Keratinocyte (primary cell): ENCODE measurements around the gene MTSS2. TPM values are rescaled to one million over a fixed set of nuclear protein-coding genes. Genes with fewer than 3 reads are reported as not detected.

ENCODE experiments used
- DNase-seq: peaks from one replicate; pipeline ENCODE4 v3.0.0-alpha.2; 2011; ENCODE audit warnings: low read depth, missing footprints, low spot score
- FAIRE-seq: peaks from 2 replicates; lab custom pipeline; 2011; peaks lifted over from hg19 to GRCh38; lab: Jason Lieb, UNC
- H2AFZ ChIP-seq: 2 replicates; pipeline ENCODE4 v1.6.0; 2012; ENCODE audit warnings: low read length, control low read depth, inconsistent platforms; ENCODE audit not compliant: control insufficient read depth
- H3K27ac ChIP-seq: 2 replicates; pipeline ENCODE4 v1.5.1; 2011; ENCODE audit warnings: low read length; ENCODE audit not compliant: control insufficient read depth, insufficient read depth
- H3K27me3 ChIP-seq: 3 replicates; pipeline ENCODE4 v1.6.0; 2011; ENCODE audit warnings: low read length; ENCODE audit not compliant: control insufficient read depth, insufficient read depth; ENCODE audit errors: extremely low read depth
- H3K36me3 ChIP-seq, 2 experiments: 2 replicates in 1 of 2; 3 replicates in 1 of 2; pipeline ENCODE4 v1.5.1; 2011; ENCODE audit warnings: low read length in 2 of 2, mild to moderate bottlenecking in 1 of 2; ENCODE audit not compliant: control insufficient read depth in 2 of 2, insufficient read depth in 2 of 2; ENCODE audit errors: extremely low read depth in 1 of 2
- H3K4me1 ChIP-seq: 3 replicates; pipeline ENCODE4 v1.5.1; 2011; ENCODE audit warnings: low read length; ENCODE audit not compliant: control insufficient read depth, insufficient read depth; ENCODE audit errors: extremely low read depth
- H3K4me2 ChIP-seq: 3 replicates; pipeline ENCODE4 v1.6.0; 2011; ENCODE audit warnings: low read depth, low read length; ENCODE audit not compliant: control insufficient read depth, insufficient read depth; ENCODE audit errors: extremely low read depth
- H3K4me3 ChIP-seq, 3 experiments: fragments of 200-600 bp in 1 of 3; sonication (generic) in 1 of 3; 2 replicates in 2 of 3; 3 replicates in 1 of 3; pipeline ENCODE4 v1.5.1; 2011 to 2016; ENCODE audit warnings: low read length in 3 of 3, mild to moderate bottlenecking in 3 of 3, control low read depth in 2 of 3, inconsistent platforms in 1 of 3, low read depth in 1 of 3, mixed read lengths in 1 of 3, mixed run types in 1 of 3, moderate library complexity in 1 of 3; ENCODE audit not compliant: control insufficient read depth in 2 of 3, insufficient read depth in 2 of 3; ENCODE audit errors: extremely low read depth in 1 of 3
- H3K79me2 ChIP-seq: 2 replicates; pipeline ENCODE4 v1.6.0; 2012; ENCODE audit warnings: low read length; ENCODE audit not compliant: control insufficient read depth, insufficient read depth
- H3K9ac ChIP-seq: 3 replicates; pipeline ENCODE4 v1.6.0; 2011; ENCODE audit warnings: low read length; ENCODE audit not compliant: control insufficient read depth, insufficient read depth; ENCODE audit errors: extremely low read depth
- H3K9me1 ChIP-seq: 3 replicates; pipeline ENCODE4 v1.6.0; 2011; ENCODE audit warnings: low read length; ENCODE audit not compliant: control insufficient read depth, insufficient read depth; ENCODE audit errors: extremely low read depth
- H3K9me3 ChIP-seq: 2 replicates; pipeline ENCODE4 v1.5.1; 2012; ENCODE audit warnings: low read depth, low read length; ENCODE audit not compliant: control insufficient read depth
- H4K20me1 ChIP-seq: 3 replicates; pipeline ENCODE4 v1.6.0; 2011; ENCODE audit warnings: low read length; ENCODE audit not compliant: control insufficient read depth, insufficient read depth; ENCODE audit errors: extremely low read depth
- CTCF ChIP-seq, 3 experiments: IDR thresholded peaks in 1 of 3; conservative IDR thresholded peaks in 1 of 3; optimal IDR thresholded peaks in 1 of 3; 2 replicates in 2 of 3; 3 replicates in 1 of 3; pipeline versions ENCODE3 to v1.5.1; 2011; ENCODE audit warnings: low read length in 3 of 3, mild to moderate bottlenecking in 3 of 3, moderate library complexity in 2 of 3, control low read depth in 1 of 3, inconsistent platforms in 1 of 3; ENCODE audit not compliant: insufficient read depth in 2 of 3; ENCODE audit errors: extremely low read depth in 1 of 3
- EZH2 ChIP-seq: IDR thresholded peaks from one replicate; pipeline ENCODE4 v1.6.1; 2012; ENCODE audit warnings: inconsistent platforms, mild to moderate bottlenecking, low read length, moderate library complexity
- dilution Hi-C: fragments of 300-500 bp; cut with MboI; formaldehyde crosslinking; loops from one replicate; pipeline ENCODE4 v1.7.0; 2020; ENCODE audit warnings: low sequenced_read_pairs; ENCODE audit not compliant: extremely low pct_ligation_motif_present
- polyA plus RNA-seq, 5 experiments: library from polyadenylated mRNA; depleted of rRNA in 3 of 5; stranded (reverse) in 3 of 5; stranded (forward) in 1 of 5; unstranded in 1 of 5; fragments of >200 nt; gene quantifications; 1 replicate in 1 of 5; 2 replicates in 3 of 5; 3 replicates in 1 of 5; pipeline versions ENCODE4 v1.2.1 to v1.2.3, GENCODE V29; 2011 to 2012; ENCODE audit warnings: missing spikeins in 2 of 5, low read depth in 1 of 5, low replicate concordance in 1 of 5

Gene MTSS2
- polyA plus RNA-seq, 1 donor (not counting 4 experiments of a cell fraction or from before 2014, with no cell fraction given): 13.3 TPM

DNA sequence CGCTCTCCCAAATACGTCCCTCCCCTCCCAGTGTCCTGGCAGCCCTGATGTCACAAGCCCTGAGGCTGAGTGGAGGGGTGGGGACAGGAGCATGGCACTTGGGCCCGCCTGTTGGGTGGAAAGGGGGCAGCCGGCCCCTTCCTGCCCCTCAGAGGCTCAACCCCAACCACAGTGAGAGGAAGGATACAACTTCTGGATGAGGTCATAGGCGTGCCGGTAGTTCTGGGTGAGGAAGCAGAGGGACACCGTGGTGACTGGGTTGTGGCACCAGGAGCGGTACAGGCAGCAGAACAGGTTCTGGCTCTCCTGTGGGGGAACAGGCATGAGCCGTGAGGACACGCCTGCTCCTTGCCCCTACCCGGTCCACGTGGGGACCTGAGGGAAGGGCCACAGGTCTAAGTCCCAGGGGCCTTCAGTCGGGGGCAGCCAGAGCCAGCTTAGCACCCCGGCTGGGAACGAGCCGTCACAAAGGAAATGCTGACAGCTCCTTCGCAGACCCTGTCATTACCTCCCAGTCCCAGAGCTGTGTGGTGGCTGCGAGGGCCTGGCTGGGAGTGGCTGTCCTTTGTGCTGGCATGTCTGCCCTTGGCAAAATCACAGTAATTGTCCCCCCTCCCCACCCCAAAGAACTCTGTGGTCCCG is 11.2 kb upstream of the MTSS2 start:
- no peaks in the 10 kb centered on the region for H3K27me3 ChIP-seq
- peaks cover 84% of the 10 kb centered on the region for H3K4me1 ChIP-seq
- peak overlapping the region; percentile 35 for H3K4me2 ChIP-seq
- no peak for TF ChIP-seq CTCF (optimal IDR thresholded peaks at IDR 0.05 in 1 of 3, IDR thresholded peaks at IDR 0.05 in 1 of 3, conservative IDR thresholded peaks at IDR 0.05 in 1 of 3; ENCODE audit: extremely low read depth in 1 of 3, insufficient read depth in 2 of 3, low read length in 3 of 3)
- no peak for TF ChIP-seq EZH2
- H3K4me3 ChIP-seq: no peak overlapping the region
- DNase-seq (no peak), FAIRE-seq (peak; percentile 64)
- H4K20me1 ChIP-seq: no peaks in the 10 kb centered on the region
- no peaks in the 10 kb centered on the region for H3K9me1 ChIP-seq
- H2AFZ ChIP-seq: no peak overlapping the region
- no peak overlapping the region for H3K27ac ChIP-seq
- H3K79me2 ChIP-seq: no peaks in the 10 kb centered on the region
- dilution Hi-C loops: no loop called here
- H3K9ac ChIP-seq: peak overlapping the region; percentile 22
- no peaks in the 10 kb centered on the region for H3K9me3 ChIP-seq
- H3K36me3 ChIP-seq: peaks cover 1 to 4% of the 10 kb centered on the region in 2 experiments

DNA sequence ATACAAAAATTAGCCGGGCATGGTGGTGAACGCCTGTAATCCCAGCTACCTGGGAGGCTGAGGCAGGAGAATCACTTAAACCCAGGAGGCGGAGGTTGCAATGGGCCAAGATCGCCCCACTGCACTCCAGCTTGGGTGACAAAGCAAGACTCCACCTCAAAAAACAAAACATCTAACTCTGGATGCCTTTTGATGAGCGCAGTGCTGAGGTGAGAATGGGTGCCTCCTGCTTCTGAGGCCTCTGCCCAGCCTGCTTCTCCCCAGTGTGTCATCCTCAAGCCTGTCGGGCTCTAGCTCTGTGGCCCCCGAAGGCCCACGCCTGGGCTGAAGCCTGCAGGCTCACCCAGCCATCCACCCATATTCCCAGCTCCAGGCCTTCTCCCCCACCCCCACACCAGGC is 10.5 kb upstream of the MTSS2 start:
- H3K4me3 ChIP-seq: no peak overlapping the region
- H3K79me2 ChIP-seq: no peaks in the 10 kb centered on the region
- H4K20me1 ChIP-seq: no peaks in the 10 kb centered on the region
- no peak overlapping the region for H3K9ac ChIP-seq
- FAIRE-seq (no peak), DNase-seq (no peak)
- H3K27ac ChIP-seq: no peak overlapping the region
- peaks cover 78% of the 10 kb centered on the region for H3K4me1 ChIP-seq
- dilution Hi-C loops: no loop called here
- no peaks in the 10 kb centered on the region for H3K27me3 ChIP-seq
- H3K9me1 ChIP-seq: no peaks in the 10 kb centered on the region
- H3K9me3 ChIP-seq: no peaks in the 10 kb centered on the region
- H3K4me2 ChIP-seq: no peak overlapping the region
- no peak overlapping the region for H2AFZ ChIP-seq
- TF ChIP-seq CTCF (optimal IDR thresholded peaks at IDR 0.05 in 1 of 3, IDR thresholded peaks at IDR 0.05 in 1 of 3, conservative IDR thresholded peaks at IDR 0.05 in 1 of 3; ENCODE audit: extremely low read depth in 1 of 3, insufficient read depth in 2 of 3, low read length in 3 of 3) (no peak), EZH2 (no peak)
- H3K36me3 ChIP-seq: peaks cover 1 to 4% of the 10 kb centered on the region in 2 experiments
